GM12872 (cell line): Measurements from ENCODE around the gene KATNIP.

Experiments
- CTCF ChIP-seq: IDR thresholded peaks from 3 replicates; pipeline ENCODE4 v1.5.1; 2011; ENCODE audit warnings: low read depth, mild to moderate bottlenecking, low read length, moderate library complexity; ENCODE audit not compliant: insufficient read depth

KATNIP gene

DNA sequence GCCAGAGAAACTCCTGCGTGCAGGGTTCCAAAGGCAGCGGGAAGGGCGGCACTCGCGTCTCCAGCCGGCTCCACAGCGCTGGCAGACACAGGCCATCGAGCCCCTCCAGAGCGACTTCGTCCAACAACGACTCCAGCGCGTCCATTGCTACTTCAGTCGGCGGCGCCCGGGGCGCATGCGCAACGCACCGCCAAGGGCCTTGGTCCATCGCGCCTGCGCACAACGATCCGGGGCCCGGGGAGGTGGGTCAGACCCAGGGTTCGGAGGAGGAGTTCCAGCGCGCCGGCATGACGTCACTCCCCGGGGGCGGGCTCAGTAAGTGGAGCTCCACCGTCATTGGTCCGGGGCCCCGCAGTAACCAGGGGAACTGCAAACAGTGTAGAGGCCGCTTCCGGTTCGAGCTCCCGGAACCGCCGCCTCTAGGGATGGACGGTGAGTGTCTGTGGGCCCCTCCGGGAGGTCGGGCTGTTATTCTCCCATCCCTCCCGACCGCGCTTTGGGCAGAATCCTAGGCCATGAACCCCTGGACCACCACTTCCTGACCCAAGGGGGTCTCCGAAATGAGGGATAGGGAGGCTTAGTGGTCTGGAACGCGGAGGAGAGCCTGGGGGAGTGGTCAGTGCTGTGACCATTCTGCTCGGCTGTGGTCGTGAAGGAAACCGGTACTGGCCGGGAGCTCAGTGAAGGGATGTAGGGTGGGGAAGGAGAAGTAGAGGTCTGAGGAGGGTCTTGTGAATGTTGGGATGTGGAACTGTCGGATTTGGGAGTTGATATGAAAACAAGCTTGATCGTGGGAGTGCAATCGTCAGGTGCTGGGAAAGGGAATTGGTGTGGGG, at the start of gene KATNIP, which contains the start of gene GTF3C1:
KATNIP (plus strand) TSS at position 399 of the 836 bp plus-strand sequence; CDS start at position 426, 27 bp downstream.
GTF3C1 (minus strand) TSS at position 168 of the 836 bp plus-strand sequence; CDS start at position 145, 23 bp downstream.
- no peak for TF ChIP-seq CTCF

GRCh38 chr16:27500801-27501200, 49.1 kb upstream of the KATNIP start:
- no peak for TF ChIP-seq CTCF

- TF ChIP-seq CTCF = no peak
Measured at GRCh38 chr16:27503662-27504061, 46.3 kb upstream of the KATNIP start.

DNA sequence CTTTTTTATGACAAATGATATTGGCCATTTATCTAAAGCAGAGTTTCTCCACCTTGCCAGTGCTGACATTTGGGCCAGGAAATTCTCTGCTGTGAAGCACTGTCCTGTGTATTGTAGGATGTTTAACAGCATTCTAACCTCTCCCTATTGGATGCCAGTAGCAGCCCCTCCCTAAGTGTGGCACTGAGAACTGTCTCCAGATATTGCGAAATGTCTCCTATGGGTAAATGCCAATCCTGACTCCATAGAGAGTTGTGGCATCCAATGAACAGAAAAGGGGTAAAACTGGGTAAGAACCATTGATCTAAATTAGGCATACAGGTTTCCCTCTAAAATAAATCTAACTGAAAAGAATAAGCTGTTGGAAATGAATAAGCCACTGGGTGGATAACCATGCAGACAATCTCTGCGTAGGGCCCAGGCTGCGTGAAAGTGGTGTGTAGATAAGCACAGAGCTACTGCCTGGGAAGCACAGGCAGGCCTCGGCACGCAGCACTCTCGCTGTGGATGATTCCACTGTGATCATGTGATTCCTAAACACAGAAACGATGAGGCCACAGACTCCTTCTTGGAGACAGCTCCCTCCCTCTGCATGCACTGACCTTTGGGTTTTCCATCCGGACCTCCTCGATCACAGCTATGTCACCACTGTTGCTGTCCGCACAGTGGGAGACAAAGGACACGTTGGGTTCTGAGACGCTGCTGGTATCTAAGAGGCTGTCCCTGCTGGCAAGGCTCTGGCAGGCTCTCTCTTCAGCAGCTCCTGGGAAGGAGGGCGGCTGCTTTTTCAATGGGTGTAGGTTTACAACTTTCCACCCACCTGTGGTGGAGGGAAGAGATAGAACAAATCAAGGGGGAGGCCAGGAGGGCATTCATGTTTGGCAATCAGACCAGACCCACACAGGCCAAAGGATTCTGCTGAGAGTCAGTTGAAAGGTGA, 44.4 kb upstream of the KATNIP start:
- no peak for TF ChIP-seq CTCF

DNA sequence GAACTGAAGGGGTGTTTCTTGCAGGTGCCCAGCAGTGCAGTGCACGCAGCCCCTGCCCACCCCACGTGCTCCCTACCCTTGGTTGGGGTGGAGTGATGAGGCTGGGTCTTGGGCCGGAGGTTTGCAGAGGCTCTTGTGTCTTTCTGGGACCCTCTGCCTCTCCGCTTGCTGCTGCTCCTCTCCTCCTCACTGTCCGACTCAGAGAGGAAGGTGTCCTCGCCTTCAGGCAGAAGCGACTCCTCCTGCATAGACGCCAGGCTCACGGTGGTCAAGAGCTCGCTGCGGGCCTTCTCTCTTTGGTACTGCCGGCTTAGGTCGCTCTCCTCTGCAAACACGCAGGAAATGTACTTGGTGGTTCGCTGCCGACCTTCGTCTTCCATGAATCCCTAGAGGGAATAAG, 43.2 kb upstream of the KATNIP start:
- no peak for TF ChIP-seq CTCF

DNA sequence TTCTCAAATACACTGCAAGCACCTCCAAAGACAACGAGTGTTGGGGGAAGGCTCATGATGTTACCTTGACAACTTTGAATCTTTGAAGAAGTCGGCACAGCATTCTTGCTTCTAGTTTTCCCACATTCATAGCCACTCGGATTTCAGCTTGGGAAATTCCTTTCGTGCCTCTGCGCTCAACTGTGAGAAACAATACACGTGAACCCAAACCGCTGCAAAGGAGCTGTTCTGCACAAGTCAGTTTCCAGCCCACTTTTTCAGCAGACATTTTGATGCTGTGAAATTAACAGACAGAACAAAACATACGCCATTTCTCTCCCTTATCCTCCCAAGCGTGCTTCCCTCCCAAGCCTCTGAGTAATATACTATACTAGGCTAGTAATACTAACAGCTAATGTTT, 41.5 kb upstream of the KATNIP start:
- TF ChIP-seq CTCF = no peak
